WTC11 (cell line): ENCODE measurements around the gene RNF121. TPM values are rescaled to one million over a fixed set of nuclear protein-coding genes. Genes with fewer than 3 reads are reported as not detected.

Experiments used
- ATAC-seq: fragments of 200-7000 bp; cut with Tn5 transposase; 2 replicates; pipeline ENCODE4 v1.10.0; 2021; ENCODE audit warnings: mild to moderate bottlenecking, moderate library complexity
- CTCF ChIA-PET: fragments of 300-600 bp; sonication (Branson Sonifier 250); formaldehyde crosslinking; loops from one replicate; lab custom pipeline; 2021; ENCODE audit warnings: antibody characterized with exemption; lab: Charles Lee
- POLR2A ChIA-PET: fragments of 350-600 bp; sonication (Branson Sonifier 250); formaldehyde crosslinking; loops from one replicate; lab custom pipeline; 2021; ENCODE audit warnings: antibody characterized with exemption; lab: Charles Lee
- DNase-seq: peaks from one replicate; pipeline ENCODE4 v3.0.0; 2021; ENCODE audit warnings: low spot score
- H3K27ac Mint-ChIP-seq: 2 replicates; pipeline ENCODE4 v1.8.0; 2021; ENCODE audit warnings: mixed read lengths
- H3K27me3 Mint-ChIP-seq: 2 replicates; pipeline ENCODE4 v1.8.0; 2021; ENCODE audit warnings: low read depth, mild to moderate bottlenecking, moderate library complexity, mixed read lengths
- H3K36me3 Mint-ChIP-seq: 2 replicates; pipeline ENCODE4 v1.8.0; 2021; ENCODE audit warnings: mixed read lengths
- H3K4me1 Mint-ChIP-seq: 2 replicates; pipeline ENCODE4 v1.8.0; 2022; ENCODE audit warnings: mixed read lengths
- H3K4me3 Mint-ChIP-seq: 2 replicates; pipeline ENCODE4 v1.8.0; 2021; ENCODE audit warnings: mild to moderate bottlenecking, moderate library complexity, mixed read lengths
- H3K9me3 Mint-ChIP-seq: 2 replicates; pipeline ENCODE4 v1.8.0; 2021; ENCODE audit warnings: mixed read lengths
- AR ChIP-seq: fragments of 250-450 bp; sonication (Bioruptor Pico); IDR thresholded peaks from 2 replicates; pipeline ENCODE4 v1.9.0; 2021; ENCODE audit warnings: mild to moderate bottlenecking
- ATF2 ChIP-seq: sonication (generic); formaldehyde crosslinking; IDR thresholded peaks from 2 replicates; pipeline ENCODE4 v1.8.1; 2022; ENCODE audit warnings: low read depth, missing genetic modification reagents, borderline replicate concordance
- CREM ChIP-seq: sonication (generic); formaldehyde crosslinking; IDR thresholded peaks from 2 replicates; pipeline ENCODE4 v1.8.1; 2022; ENCODE audit warnings: mild to moderate bottlenecking, missing genetic modification reagents, moderate library complexity
- FOXP1 ChIP-seq: sonication (generic); formaldehyde crosslinking; IDR thresholded peaks from 2 replicates; pipeline ENCODE4 v1.8.0; 2022; ENCODE audit warnings: missing genetic modification reagents, mild to moderate bottlenecking, moderate library complexity, borderline replicate concordance
- IRF1 ChIP-seq: sonication (generic); formaldehyde crosslinking; IDR thresholded peaks from 2 replicates; pipeline ENCODE4 v1.8.0; 2023; ENCODE audit warnings: missing genetic modification reagents
- MYBL2 ChIP-seq: sonication (generic); formaldehyde crosslinking; IDR thresholded peaks from 2 replicates; pipeline ENCODE4 v1.8.1; 2023; ENCODE audit warnings: mild to moderate bottlenecking, moderate library complexity, missing genetic modification reagents
- NFATC4 ChIP-seq: fragments of 250-450 bp; sonication (Bioruptor Pico); IDR thresholded peaks from 2 replicates; pipeline ENCODE4 v1.9.0; 2021; ENCODE audit warnings: mild to moderate bottlenecking
- NFE2L1 ChIP-seq: sonication (generic); formaldehyde crosslinking; IDR thresholded peaks from 2 replicates; pipeline ENCODE4 v1.8.1; 2023; ENCODE audit warnings: missing genetic modification reagents
- SMAD4 ChIP-seq: sonication (generic); formaldehyde crosslinking; IDR thresholded peaks from 2 replicates; pipeline ENCODE4 v1.8.0; 2022; ENCODE audit warnings: mild to moderate bottlenecking, missing genetic modification reagents
- SOX15 ChIP-seq: fragments of 250-450 bp; sonication (Bioruptor Pico); IDR thresholded peaks from 2 replicates; pipeline ENCODE4 v1.9.0; 2021; ENCODE audit warnings: mild to moderate bottlenecking
- TCF7 ChIP-seq: sonication (generic); formaldehyde crosslinking; IDR thresholded peaks from 2 replicates; pipeline ENCODE4 v1.8.0; 2022; ENCODE audit warnings: mild to moderate bottlenecking, low read depth, missing genetic modification reagents, moderate library complexity
- TEAD4 ChIP-seq: sonication (generic); formaldehyde crosslinking; IDR thresholded peaks from 2 replicates; pipeline ENCODE4 v1.8.0; 2022; ENCODE audit warnings: mild to moderate bottlenecking, missing genetic modification reagents
- USF1 ChIP-seq: sonication (generic); formaldehyde crosslinking; IDR thresholded peaks from 2 replicates; pipeline ENCODE4 v1.8.0; 2022; ENCODE audit warnings: mild to moderate bottlenecking, missing genetic modification reagents
- USF2 ChIP-seq: sonication (generic); formaldehyde crosslinking; IDR thresholded peaks from 2 replicates; pipeline ENCODE4 v1.8.1; 2023; ENCODE audit warnings: mild to moderate bottlenecking, missing genetic modification reagents, moderate library complexity
- ZMAT4 ChIP-seq: fragments of 250-450 bp; sonication (Bioruptor Pico); IDR thresholded peaks from 2 replicates; pipeline ENCODE4 v1.9.0; 2021; ENCODE audit warnings: mild to moderate bottlenecking
- ZNF138 ChIP-seq: sonication (generic); formaldehyde crosslinking; conservative IDR thresholded peaks from 2 replicates; pipeline ENCODE4 v1.8.1; 2022; ENCODE audit warnings: mild to moderate bottlenecking, moderate library complexity, missing genetic modification reagents
- ZNF219 ChIP-seq: sonication (generic); formaldehyde crosslinking; IDR thresholded peaks from 2 replicates; pipeline ENCODE4 v1.8.0; 2023; ENCODE audit warnings: missing genetic modification reagents, mild to moderate bottlenecking, borderline replicate concordance
- ZNF396 ChIP-seq: fragments of 250-450 bp; sonication (Bioruptor Pico); IDR thresholded peaks from 2 replicates; pipeline ENCODE4 v1.8.0; 2021; ENCODE audit warnings: mild to moderate bottlenecking, moderate library complexity, borderline replicate concordance
- ZNF423 ChIP-seq: fragments of 250-450 bp; sonication (Bioruptor Pico); IDR thresholded peaks from 2 replicates; pipeline ENCODE4 v2.1.2; 2022; ENCODE audit warnings: mild to moderate bottlenecking, moderate library complexity
- ZNF425 ChIP-seq: fragments of 250-450 bp; sonication (Bioruptor Pico); conservative IDR thresholded peaks from 2 replicates; pipeline ENCODE4 v1.9.0; 2021; ENCODE audit warnings: mild to moderate bottlenecking
- total RNA-seq: library from RNA; stranded (reverse); gene quantifications from 3 replicates; pipeline ENCODE4 v1.2.3, GENCODE V29; 2021

RNF121 gene
- total RNA-seq, 1 experiment from 2014 or later: 40.2 TPM

- TF ChIP-seq AR (CRISPR knock-in tag): no peak
- TF ChIP-seq SMAD4 (CRISPR knock-in tag): no peak
- TF ChIP-seq NFE2L1: no peak
- TF ChIP-seq ZNF396 (CRISPR knock-in tag): no peak
- no peak for TF ChIP-seq ZNF138 (CRISPR knock-in tag)
- no peak for TF ChIP-seq FOXP1 (CRISPR knock-in tag)
- TF ChIP-seq USF1: no peak
- no peak for TF ChIP-seq SOX15 (CRISPR knock-in tag)
- no peak for TF ChIP-seq ZMAT4
- no peak for TF ChIP-seq USF2 (CRISPR knock-in tag)
- no peak for TF ChIP-seq ATF2
- no peak for TF ChIP-seq TCF7 (CRISPR knock-in tag)
- TF ChIP-seq ZNF423: no peak
Observed at GRCh38 chr11:71936825-71937224, 8.0 kb downstream of the RNF121 start (continued).

- H3K4me3 Mint-ChIP-seq: no peak overlapping the region
- CTCF ChIA-PET: interaction anchor here (1.5 kb wide), 1 partner anchor 9 kb away, joined by 5 read pairs; the partner anchor contains the start of gene RNF121
- TF ChIP-seq IRF1 (no peak), TEAD4 (CRISPR knock-in tag) (no peak), ZNF219 (no peak), TCF7 (CRISPR knock-in tag) (no peak), MYBL2 (CRISPR knock-in tag) (no peak), ZNF425 (CRISPR knock-in tag) (no peak), CREM (CRISPR knock-in tag) (no peak), NFATC4 (CRISPR knock-in tag) (no peak), SOX15 (CRISPR knock-in tag) (no peak)
- POLR2A ChIA-PET: no interaction called here
- no peaks in the 10 kb centered on the region for H3K4me1 Mint-ChIP-seq
- H3K27ac Mint-ChIP-seq: no peak overlapping the region
- ATAC-seq: no peak
- no peaks in the 10 kb centered on the region for H3K27me3 Mint-ChIP-seq
- H3K9me3 Mint-ChIP-seq: no peaks in the 10 kb centered on the region
- no peak for DNase-seq
- no peaks in the 10 kb centered on the region for H3K36me3 Mint-ChIP-seq
Observed at GRCh38 chr11:71937826-71938225, 9.0 kb downstream of the RNF121 start.
